IMR-90 (cell line): Measurements from ENCODE around the gene PKD1L1.

ENCODE experiments used
- CEBPB ChIP-seq: IDR thresholded peaks from 2 replicates; pipeline ENCODE4 v1.6.1; 2012; ENCODE audit warnings: low read depth, low read length, improper control_type of control experiment
- CTCF ChIP-seq: conservative IDR thresholded peaks from 2 replicates; pipeline ENCODE4 v1.5.1; 2012; ENCODE audit warnings: mild to moderate bottlenecking, low read depth, low read length, improper control_type of control experiment
- MAFK ChIP-seq: IDR thresholded peaks from 2 replicates; pipeline ENCODE4 v1.6.1; 2012; ENCODE audit warnings: low read depth, low read length, improper control_type of control experiment
- POLR2A ChIP-seq: IDR thresholded peaks from 2 replicates; pipeline ENCODE4 v1.6.1; 2012; ENCODE audit warnings: mild to moderate bottlenecking, low read depth, low read length
- RAD21 ChIP-seq: IDR thresholded peaks from 2 replicates; pipeline ENCODE4 v1.6.1; 2012; ENCODE audit warnings: low read length, improper control_type of control experiment
- RCOR1 ChIP-seq: IDR thresholded peaks from 2 replicates; pipeline ENCODE4 v1.6.1; 2012; ENCODE audit warnings: mild to moderate bottlenecking, low read length, improper control_type of control experiment; ENCODE audit not compliant: insufficient replicate concordance
- RFX5 ChIP-seq: IDR thresholded peaks from 2 replicates; pipeline ENCODE4 v1.8.0; 2012; ENCODE audit warnings: low read depth, mild to moderate bottlenecking, low read length, moderate library complexity
- SMC3 ChIP-seq: fragments of 150-350 bp; IDR thresholded peaks from 2 replicates; pipeline ENCODE4 v1.6.1; 2016; ENCODE audit warnings: low read depth, mild to moderate bottlenecking, antibody characterized with exemption, low read length, moderate library complexity

- TF ChIP-seq CTCF (no peak), POLR2A (no peak), RCOR1 (no peak), SMC3 (no peak), RAD21 (no peak), RFX5 (no peak), MAFK (no peak), CEBPB (no peak)
Observed at GRCh38 chr7:47806701-47807103, 141.6 kb downstream of the PKD1L1 start.
